Endothelial cell of umbilical vein (primary cell): ENCODE data around the gene BTN2A1. TPM values are rescaled to one million over a fixed set of nuclear protein-coding genes. Genes with fewer than 3 reads are reported as not detected.

Source experiments
- BruUV-seq: library from RNA; stranded (reverse); fragments of 400-500 nt; replicated peaks from 2 replicates; lab custom pipeline; 2021; lab: Mats Ljungman, UMichigan
- CTCF ChIA-PET: fragments of 300-600, 350-600 bp; sonication (Branson Sonifier 250); formaldehyde crosslinking; loops from one replicate; lab custom pipeline; 2021; ENCODE audit warnings: antibody characterized with exemption, inconsistent platforms; lab: Charles Lee
- POLR2A ChIA-PET: fragments of 300-600, 350-600 bp; sonication (Branson Sonifier 250); formaldehyde crosslinking; loops from one replicate; lab custom pipeline; 2021; ENCODE audit warnings: antibody characterized with exemption, inconsistent platforms; lab: Charles Lee
- DNase-seq: peaks from one replicate; pipeline ENCODE4 v3.0.0-alpha.2; 2011; ENCODE audit warnings: low read depth, low spot score
- FAIRE-seq: peaks from 2 replicates; lab custom pipeline; 2011; peaks lifted over from hg19 to GRCh38; lab: Jason Lieb, UNC
- H2AFZ ChIP-seq: 2 replicates; pipeline ENCODE4 v1.6.0; 2012; ENCODE audit warnings: low read depth, low read length, control low read depth, inconsistent platforms
- H3K27ac ChIP-seq: 2 replicates; pipeline ENCODE4 v1.5.1; 2011; ENCODE audit warnings: low read depth, mild to moderate bottlenecking, control low read depth, low read length, moderate library complexity; ENCODE audit not compliant: insufficient read depth
- H3K27me3 ChIP-seq, 2 experiments: 2 replicates each; pipeline versions ENCODE4 v1.6.0 to v1.6.1; 2011; ENCODE audit warnings: low read length in 2 of 2, mixed read lengths in 1 of 2; ENCODE audit not compliant: control insufficient read depth in 2 of 2, insufficient read depth in 2 of 2
- H3K36me3 ChIP-seq, 2 experiments: 2 replicates in 1 of 2; 3 replicates in 1 of 2; pipeline ENCODE4 v1.5.1; 2011; ENCODE audit warnings: low read length in 2 of 2, mild to moderate bottlenecking in 1 of 2, moderate library complexity in 1 of 2; ENCODE audit not compliant: control insufficient read depth in 2 of 2, insufficient read depth in 2 of 2; ENCODE audit errors: extremely low read depth in 1 of 2
- H3K4me1 ChIP-seq: 3 replicates; pipeline ENCODE4 v1.5.1; 2011; ENCODE audit warnings: mild to moderate bottlenecking, low read length; ENCODE audit not compliant: control insufficient read depth, insufficient read depth; ENCODE audit errors: extremely low read depth
- H3K4me2 ChIP-seq: 2 replicates; pipeline ENCODE4 v1.6.1; 2011; ENCODE audit warnings: low read length, control low read depth, mixed read lengths; ENCODE audit not compliant: insufficient read depth
- H3K4me3 ChIP-seq, 3 experiments: fragments of 200-600 bp in 1 of 3; sonication (generic), shearing (Covaris generic) in 1 of 3; replicated peaks in 1 of 3; 2 replicates each; pipeline ENCODE4 v1.5.1; 2011 to 2016; ENCODE audit warnings: control low read depth in 3 of 3, low read length in 3 of 3, mild to moderate bottlenecking in 2 of 3, inconsistent platforms in 1 of 3, low read depth in 1 of 3, moderate library complexity in 1 of 3; ENCODE audit not compliant: insufficient read depth in 1 of 3
- H3K79me2 ChIP-seq: 2 replicates; pipeline ENCODE4 v1.6.0; 2012; ENCODE audit warnings: low read length, inconsistent platforms; ENCODE audit not compliant: control insufficient read depth, insufficient read depth
- H3K9ac ChIP-seq: replicated peaks from 2 replicates; pipeline ENCODE3; 2011; ENCODE audit warnings: low read length, control low read depth; ENCODE audit not compliant: insufficient read depth; ENCODE audit errors: extremely low read depth
- H3K9me1 ChIP-seq: replicated peaks from 3 replicates; pipeline ENCODE4 v1.6.0; 2011; ENCODE audit warnings: mild to moderate bottlenecking, low read length; ENCODE audit not compliant: control insufficient read depth, insufficient read depth; ENCODE audit errors: extremely low read depth
- H3K9me3 ChIP-seq: replicated peaks from 2 replicates; pipeline ENCODE4 v1.5.1; 2012; ENCODE audit warnings: low read length, inconsistent platforms; ENCODE audit not compliant: control insufficient read depth, insufficient read depth
- H4K20me1 ChIP-seq: replicated peaks from 2 replicates; pipeline ENCODE3; 2011; ENCODE audit warnings: mild to moderate bottlenecking, low read length; ENCODE audit not compliant: control insufficient read depth, insufficient read depth; ENCODE audit errors: extremely low read depth
- FOS ChIP-seq: IDR thresholded peaks from 2 replicates; pipeline ENCODE4 v1.6.1; 2011; ENCODE audit warnings: mild to moderate bottlenecking, low read length, moderate library complexity, borderline replicate concordance; ENCODE audit not compliant: insufficient read depth
- GATA2 ChIP-seq: IDR thresholded peaks from 2 replicates; pipeline ENCODE4 v1.7.0; 2011; ENCODE audit warnings: low read depth, mild to moderate bottlenecking, moderate library complexity, mixed read lengths, low read length; ENCODE audit not compliant: insufficient read length, insufficient read depth
- JUN ChIP-seq: IDR thresholded peaks from 2 replicates; pipeline ENCODE4 v1.6.1; 2011; ENCODE audit warnings: borderline replicate concordance, low read depth; ENCODE audit not compliant: insufficient read length, insufficient read depth
- MAX ChIP-seq: IDR thresholded peaks from 2 replicates; pipeline ENCODE4 v1.6.1; 2011; ENCODE audit not compliant: insufficient read depth, insufficient read length
- MYC ChIP-seq: IDR thresholded peaks from one replicate; pipeline ENCODE4 v1.6.1; 2011; ENCODE audit warnings: mild to moderate bottlenecking, low read depth, low read length
- POLR2A ChIP-seq: IDR thresholded peaks from 2 replicates; pipeline ENCODE4 v1.6.1; 2012; ENCODE audit warnings: low read depth, mild to moderate bottlenecking, control low read depth, low read length
- POLR2AphosphoS5 ChIP-seq: IDR thresholded peaks from 2 replicates; pipeline ENCODE4 v1.6.1; 2012; ENCODE audit warnings: low read depth, mild to moderate bottlenecking, control low read depth, low read length, moderate library complexity; ENCODE audit not compliant: insufficient read depth
- dilution Hi-C: fragments of 300-500 bp; cut with MboI; formaldehyde crosslinking; loops from one replicate; pipeline ENCODE4 v1.15.0; 2019; ENCODE audit warnings: low sequenced_read_pairs; ENCODE audit not compliant: extremely low pct_ligation_motif_present
- intact Hi-C: fragments of 100-400 bp; cut with micrococcal nuclease; formaldehyde crosslinking; loops from one replicate; pipeline ENCODE4 v1.10.0; 2022
- polyA plus RNA-seq, 4 experiments: library from polyadenylated mRNA; depleted of rRNA in 3 of 4; stranded (reverse) in 3 of 4; unstranded in 1 of 4; fragments of >200 nt; gene quantifications; 2 replicates each; pipeline versions ENCODE4 v1.2.1 to v1.2.3, GENCODE V29; 2011 to 2012; ENCODE audit warnings: missing spikeins in 1 of 4
- total RNA-seq: library from RNA; stranded (reverse); gene quantifications from 2 replicates; pipeline ENCODE4 v1.2.3, GENCODE V29; 2021

Gene BTN2A1
- total and polyA plus RNA-seq, 2 donors (not counting 3 experiments of a cell fraction or from before 2014, with no cell fraction given): 25.1 to 31.9 TPM

GRCh38 chr6:26427451-26427809 is 30.3 kb upstream of the BTN2A1 start:
- H2AFZ ChIP-seq: no peak overlapping the region
- CTCF ChIA-PET: no interaction called here

GRCh38 chr6:26428206-26428605 is 29.5 kb upstream of the BTN2A1 start:
- no peak for TF ChIP-seq MYC
- H3K79me2 ChIP-seq: no peaks in the 10 kb centered on the region
- H2AFZ ChIP-seq: no peak overlapping the region
- dilution Hi-C loops: no loop called here
- POLR2A ChIA-PET: no interaction called here
- CTCF ChIA-PET: no interaction called here
- H3K9me3 ChIP-seq: no peaks in the 10 kb centered on the region
- H3K36me3 ChIP-seq: peaks cover 0 to 22% of the 10 kb centered on the region in 2 experiments
- no peaks in the 10 kb centered on the region for H3K9me1 ChIP-seq
- H3K4me2 ChIP-seq: no peak overlapping the region
- no peak for DNase-seq
- no peak overlapping the region for H3K4me3 ChIP-seq
- intact Hi-C loops: no loop called here
- peaks cover 6% of the 10 kb centered on the region for H3K4me1 ChIP-seq
- no peaks in the 10 kb centered on the region for H3K27me3 ChIP-seq
- H4K20me1 ChIP-seq: no peaks in the 10 kb centered on the region
- no peak overlapping the region for H3K9ac ChIP-seq
- FAIRE-seq: no peak
- no TSS peak for BruUV-seq
- no peak overlapping the region for H3K27ac ChIP-seq

More at GRCh38 chr6:26427451-26427809, 30.3 kb upstream of the BTN2A1 start:
- POLR2A ChIA-PET: no interaction called here
- no peaks in the 10 kb centered on the region for H3K27me3 ChIP-seq
- H3K27ac ChIP-seq: no peak overlapping the region
- TF ChIP-seq MAX: no peak
- no peak for TF ChIP-seq JUN
- no peak for TF ChIP-seq POLR2A
- TF ChIP-seq POLR2AphosphoS5: no peak
- TF ChIP-seq GATA2: no peak
- no peak for TF ChIP-seq FOS
- no peaks in the 10 kb centered on the region for H3K9me1 ChIP-seq
- no peak for DNase-seq
- intact Hi-C loops: no loop called here
- no peak overlapping the region for H3K4me2 ChIP-seq
- H3K9ac ChIP-seq: no peak overlapping the region
- BruUV-seq: no TSS peak
- H3K36me3 ChIP-seq: peaks cover 0 to 24% of the 10 kb centered on the region in 2 experiments
- no peaks in the 10 kb centered on the region for H4K20me1 ChIP-seq
- dilution Hi-C loops: no loop called here
- no peaks in the 10 kb centered on the region for H3K9me3 ChIP-seq
- H3K4me3 ChIP-seq: no peak overlapping the region
- peaks cover 2% of the 10 kb centered on the region for H3K4me1 ChIP-seq
- no peak for FAIRE-seq
- H3K79me2 ChIP-seq: no peaks in the 10 kb centered on the region
